G401.6 (cell line): Measurements from ENCODE around the gene TRIM63.
"Not testable (repeated sequence)": the region's sequence is repeated elsewhere in the genome, so short reads cannot be mapped to it uniquely, and the experiment has no call there.

Source experiments
- FAIRE-seq: peaks from 2 replicates; lab custom pipeline; 2012; peaks lifted over from hg19 to GRCh38; lab: Jason Lieb, UNC

The TRIM63 gene

DNA sequence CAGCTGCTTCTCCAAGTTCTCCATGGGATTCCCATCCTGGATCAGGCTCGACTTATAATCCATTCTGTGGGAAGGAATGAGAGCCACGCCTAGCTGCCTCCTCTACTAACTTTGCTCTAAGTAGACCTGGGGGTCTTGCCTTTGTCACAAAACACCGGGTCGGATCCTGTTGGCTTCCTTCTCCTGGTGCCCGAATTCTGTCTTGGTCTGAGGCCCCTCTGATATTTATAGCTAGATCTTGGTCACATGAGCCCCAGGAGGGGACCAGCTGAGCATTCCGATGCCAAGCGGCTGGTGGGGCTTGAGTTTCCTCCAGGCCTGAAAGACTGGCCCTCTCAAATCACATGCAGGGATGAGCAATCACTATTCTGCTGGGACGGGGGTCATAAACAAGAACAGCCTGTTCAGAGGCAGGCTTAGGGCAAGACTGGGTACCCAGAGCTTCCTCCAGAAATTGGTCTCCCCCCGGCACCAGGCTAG, at the start of gene TRIM63:
TSS of gene TRIM63 (minus strand) at position 199 of the 480 bp plus-strand sequence. CDS start at position 63, 136 bp downstream.
- FAIRE-seq = no peak

DNA sequence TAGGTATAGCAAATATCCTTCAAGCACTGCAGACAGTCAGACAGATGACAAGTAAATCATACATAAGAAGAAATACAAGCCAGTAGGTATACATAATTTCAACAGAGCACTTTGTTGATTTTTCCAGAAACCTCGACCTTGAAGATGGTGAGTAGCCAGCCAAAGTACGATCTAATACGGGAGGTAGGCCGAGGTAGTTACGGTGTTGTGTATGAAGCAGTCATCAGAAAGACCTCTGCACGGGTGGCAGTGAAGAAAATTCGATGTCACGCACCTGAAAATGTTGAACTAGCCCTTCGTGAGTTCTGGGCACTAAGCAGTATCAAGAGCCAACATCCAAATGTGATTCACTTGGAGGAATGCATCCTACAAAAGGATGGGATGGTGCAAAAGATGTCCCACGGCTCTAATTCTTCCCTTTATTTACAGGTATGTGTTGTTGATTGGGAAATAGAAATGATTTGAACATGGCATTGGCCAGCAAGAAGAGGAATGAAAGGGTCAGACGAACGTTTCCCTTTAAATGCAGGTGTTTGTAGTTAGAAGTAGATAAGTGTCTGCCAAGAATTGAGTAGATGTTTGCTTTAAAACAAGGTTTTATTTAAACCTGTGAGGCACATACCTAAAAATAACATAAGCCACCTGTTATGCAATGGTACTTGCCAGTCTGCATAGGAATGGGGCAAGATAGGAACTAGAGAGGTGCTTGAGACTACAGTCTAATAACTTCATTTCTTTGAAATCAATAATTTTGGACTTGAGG, 46.9 kb upstream of the TRIM63 start:
- FAIRE-seq = no peak

DNA sequence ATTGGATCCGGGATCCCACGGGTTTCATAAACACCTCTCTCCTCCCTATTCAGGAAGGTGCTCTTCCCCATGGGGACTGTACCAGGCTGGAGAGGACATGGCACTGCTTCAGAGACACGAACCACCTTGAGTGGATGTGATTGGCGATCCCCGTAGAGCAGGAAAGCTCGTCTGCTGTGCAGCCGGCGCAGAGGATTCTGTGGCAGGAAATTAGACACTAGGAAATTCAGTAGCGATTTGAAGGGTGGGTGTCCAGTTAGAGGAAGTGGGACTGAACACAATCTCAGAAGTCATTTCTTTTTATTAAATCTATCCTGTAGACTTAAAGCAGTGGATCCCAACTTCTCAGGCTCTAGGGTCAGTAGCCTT, 45.0 kb upstream of the TRIM63 start:
- no peak for FAIRE-seq

DNA sequence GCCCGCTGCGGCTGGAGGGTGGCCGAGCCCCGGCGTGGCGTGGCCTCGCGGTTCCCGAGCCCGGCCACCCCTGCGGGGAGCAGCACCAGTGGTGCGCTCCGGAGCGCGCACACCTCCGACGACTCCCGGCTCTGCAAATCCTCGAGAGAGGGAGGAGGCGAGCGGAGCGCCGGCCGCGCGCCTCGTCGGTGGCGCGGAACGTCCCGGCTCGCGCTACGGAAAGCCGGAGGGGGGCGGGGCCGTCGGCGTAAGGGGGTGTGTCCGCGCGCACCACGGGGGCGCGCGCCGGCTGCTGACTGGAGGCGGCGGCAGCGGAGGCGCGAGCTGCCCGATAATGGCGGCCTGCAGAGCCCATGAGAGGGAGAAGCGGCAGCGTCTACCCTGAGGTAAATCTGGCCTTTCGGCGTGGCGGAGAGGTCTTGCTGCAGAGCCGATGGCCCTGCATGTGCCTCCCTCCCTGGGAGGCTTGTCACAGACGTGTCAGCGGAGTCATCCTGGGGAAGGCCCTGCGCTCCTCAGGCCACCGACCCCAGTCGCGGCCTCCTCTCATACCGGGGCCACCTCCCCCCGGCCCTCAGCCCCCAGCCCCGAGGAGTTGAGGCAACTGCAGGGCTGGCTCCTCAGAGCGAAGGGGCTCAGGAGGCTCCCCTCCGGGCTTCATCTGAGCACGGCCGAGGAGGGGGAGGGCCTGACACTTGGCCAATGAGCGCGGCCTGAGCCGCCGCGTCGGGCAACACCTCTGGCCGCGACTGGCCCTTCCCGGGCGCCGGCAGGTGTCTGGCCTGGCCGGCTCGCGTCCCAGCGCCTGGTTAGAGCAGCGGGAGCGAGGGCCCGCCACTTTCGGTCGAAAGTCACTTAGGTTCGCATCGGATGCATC, 44.3 kb upstream of the TRIM63 start, which contains the start of gene PDIK1L:
TSS of gene PDIK1L (plus strand) at position 295 of the 877 bp plus-strand sequence. CDS start 2,485 bp downstream, outside the sequence.
- FAIRE-seq = no peak

DNA sequence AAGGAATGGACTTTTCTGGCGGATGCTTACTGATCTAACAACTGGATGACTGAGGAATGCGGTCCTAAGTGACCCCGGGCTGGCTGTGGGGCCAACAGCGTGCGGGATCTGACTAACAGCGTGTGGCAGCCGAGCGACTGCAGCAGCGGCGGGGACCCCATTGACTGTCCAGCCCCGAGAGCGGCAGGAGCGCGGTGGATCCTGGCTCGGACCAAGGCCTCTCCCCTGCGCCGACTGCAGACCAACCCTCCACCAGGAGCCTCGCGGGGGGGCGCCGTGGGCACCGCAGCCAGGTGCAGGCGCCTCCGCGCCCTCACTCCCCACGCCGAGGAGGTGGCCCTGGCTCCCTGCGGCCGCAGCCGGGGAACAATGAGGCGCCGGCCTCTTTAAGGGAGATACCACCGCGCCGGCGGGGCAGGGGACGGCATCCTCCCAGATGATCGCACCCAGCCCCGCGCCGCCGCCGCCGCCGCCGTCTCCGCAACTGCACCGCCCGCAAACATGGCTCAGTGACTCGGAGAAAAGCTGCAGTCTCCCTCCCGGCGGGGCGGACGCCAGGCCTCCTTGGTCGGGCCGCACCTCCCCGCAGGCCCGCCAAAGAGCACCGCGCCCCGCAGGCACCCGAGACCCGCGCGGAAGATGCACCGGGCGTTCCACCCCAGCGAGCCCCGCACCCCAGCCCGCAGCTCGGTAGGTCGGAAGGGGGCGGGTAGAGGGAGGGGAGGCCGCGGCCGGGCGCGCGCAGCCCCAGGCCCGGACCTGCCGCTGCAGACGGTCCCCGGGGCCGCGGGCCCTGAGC, 43.5 kb upstream of the TRIM63 start:
- no peak for FAIRE-seq

DNA sequence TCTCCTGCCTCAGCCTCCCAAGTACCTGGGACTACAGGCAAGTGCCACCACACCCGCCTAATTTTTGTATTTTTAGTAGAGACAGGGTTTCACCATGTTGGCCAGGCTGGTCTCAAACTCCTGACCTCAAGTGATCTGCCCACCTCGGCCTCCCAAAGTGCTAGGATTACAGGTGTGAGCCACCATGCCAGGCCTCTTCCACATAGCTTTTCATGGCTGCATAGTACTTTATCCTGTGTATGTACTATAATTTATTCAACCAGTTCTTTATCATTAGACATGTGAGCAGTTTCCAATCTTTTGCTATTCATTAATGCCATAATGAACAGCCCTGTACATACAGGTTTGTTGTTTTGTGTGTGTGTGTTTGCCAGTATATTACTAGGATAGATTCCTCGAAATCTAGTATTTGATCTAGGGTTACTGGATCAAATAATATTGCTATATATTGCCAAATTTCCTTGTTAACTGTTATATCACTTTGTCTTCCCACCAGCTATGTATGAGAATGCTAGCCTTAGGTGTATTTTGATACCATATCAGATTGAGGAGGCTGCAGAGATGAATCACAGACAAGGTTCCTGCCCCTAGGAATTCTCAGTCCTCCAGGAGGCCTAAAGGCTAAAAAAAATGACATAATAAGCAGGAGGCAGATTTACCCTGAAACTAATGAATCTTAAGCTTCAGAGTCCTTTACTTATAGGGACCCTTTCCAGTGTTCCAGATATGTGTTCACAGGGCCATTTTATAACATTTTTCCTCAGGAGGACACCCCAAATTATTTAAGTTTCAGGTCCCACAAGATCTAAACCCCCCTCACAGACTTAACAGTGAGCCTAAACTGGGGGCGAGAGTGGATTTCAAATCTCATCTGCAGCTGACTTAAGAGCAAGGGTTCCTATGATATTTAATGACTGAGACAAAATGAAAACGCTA, 42.1 kb upstream of the TRIM63 start:
- FAIRE-seq = no peak

DNA sequence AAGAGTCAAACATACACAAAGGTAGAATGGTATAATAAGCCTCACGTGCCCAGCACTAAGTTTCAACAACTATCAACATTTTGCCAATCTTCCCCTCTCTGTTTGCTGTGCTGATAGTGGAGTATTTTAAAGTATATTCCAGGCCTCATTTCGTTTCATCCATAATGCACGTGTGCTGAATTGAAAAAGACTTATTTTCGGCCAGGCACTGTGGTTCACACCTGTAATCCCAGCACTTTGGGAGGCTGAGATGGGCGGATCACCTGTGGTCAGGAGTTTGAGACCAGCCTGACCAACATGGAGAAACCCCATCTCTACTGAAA, 37.8 kb upstream of the TRIM63 start:
- FAIRE-seq = not testable (repeated sequence)

DNA sequence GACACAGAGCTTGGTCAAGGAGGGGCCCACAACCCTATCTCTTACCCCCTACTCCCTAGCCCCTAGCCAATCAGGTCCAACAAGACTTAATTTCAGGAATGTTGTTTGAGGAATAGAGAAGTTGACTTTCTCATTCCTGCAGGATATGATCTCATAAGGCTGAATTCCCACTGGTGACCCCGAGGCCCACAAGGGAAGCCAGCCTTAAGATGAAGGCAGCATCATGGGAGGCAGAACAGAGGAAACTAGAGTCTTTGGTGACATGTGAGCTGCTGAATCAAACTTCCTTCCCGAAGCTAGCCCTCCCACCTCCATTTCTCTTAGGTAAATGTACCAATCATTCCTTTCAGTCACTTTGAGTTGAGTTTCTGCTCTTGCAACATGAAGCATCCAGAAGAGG, 35.1 kb upstream of the TRIM63 start:
- FAIRE-seq = no peak

DNA sequence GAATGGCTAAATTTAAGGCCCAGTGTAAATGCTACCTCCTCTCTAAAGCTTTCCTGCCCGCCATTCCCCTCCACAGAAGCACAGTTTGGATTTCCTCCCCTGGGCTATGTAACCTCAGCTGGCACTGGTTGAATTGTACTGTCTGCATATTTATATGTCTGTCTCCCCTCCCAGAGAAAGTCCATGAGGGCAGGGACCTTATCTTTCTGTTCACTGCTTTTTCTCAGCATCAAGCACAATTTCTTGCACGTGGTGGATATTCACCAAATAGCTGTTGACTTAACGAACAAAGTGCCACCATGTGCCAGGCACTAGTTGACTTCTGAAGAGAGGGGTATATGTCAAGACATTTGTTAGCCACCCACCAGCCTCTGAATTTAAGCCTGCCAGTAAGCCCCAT, 34.7 kb upstream of the TRIM63 start:
- FAIRE-seq = no peak

DNA sequence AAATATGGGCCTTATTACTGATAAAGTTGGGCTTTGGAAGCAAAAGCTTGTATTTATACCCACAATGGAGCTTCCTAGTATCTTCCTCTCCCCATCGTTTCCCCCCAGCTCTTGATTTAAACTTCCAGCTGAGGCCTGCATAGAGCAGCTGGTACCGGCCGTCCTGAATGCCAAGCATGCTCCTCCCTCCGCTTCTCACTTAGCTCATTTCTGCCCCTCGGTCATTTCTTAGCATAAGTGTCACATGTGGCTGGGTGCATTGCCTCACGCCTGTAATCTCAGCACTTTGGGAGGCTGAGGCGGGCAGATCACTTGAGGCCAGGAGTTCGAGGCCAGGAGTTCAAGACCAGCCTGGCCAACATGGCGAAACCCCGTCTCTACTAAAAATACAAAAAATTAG, 32.8 kb upstream of the TRIM63 start:
- FAIRE-seq = not testable (repeated sequence)

DNA sequence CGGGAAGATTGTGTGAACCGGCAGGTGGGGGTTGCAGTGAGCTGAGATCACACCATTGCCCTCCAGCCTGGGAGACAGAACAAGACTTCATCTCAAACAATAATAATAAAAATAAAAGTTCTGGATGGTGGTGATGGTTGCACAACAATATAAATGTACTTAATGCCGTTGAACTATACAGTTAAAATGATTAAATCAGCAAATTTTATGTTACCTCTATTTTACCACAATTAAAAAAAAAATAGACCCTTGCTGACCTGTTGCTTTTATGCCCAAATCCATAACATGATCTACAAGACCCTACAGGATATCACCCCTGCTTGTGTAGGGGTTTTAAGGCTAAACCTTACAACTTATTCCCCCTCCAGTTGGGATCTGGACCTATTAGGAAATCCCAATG, 32.4 kb upstream of the TRIM63 start:
- no peak for FAIRE-seq

DNA sequence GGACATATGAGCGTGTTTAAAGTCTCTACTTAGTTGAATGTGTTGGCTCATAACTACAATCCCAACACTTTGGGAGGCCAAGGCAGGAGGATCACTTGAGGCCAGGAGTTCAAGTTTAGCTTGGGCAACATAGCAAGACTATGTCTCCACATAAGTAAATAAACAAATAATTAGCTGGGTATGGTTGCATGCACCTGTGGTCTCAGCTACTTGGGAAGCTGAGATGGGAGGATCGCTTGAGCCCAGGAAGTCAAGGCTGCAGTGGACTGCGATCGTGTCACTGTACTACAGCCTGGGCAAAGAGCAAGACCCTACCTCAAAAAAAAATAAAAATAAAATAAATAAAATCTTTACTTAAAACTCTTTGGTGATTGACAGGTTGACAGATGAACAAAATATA, 31.2 kb upstream of the TRIM63 start:
- no peak for FAIRE-seq

DNA sequence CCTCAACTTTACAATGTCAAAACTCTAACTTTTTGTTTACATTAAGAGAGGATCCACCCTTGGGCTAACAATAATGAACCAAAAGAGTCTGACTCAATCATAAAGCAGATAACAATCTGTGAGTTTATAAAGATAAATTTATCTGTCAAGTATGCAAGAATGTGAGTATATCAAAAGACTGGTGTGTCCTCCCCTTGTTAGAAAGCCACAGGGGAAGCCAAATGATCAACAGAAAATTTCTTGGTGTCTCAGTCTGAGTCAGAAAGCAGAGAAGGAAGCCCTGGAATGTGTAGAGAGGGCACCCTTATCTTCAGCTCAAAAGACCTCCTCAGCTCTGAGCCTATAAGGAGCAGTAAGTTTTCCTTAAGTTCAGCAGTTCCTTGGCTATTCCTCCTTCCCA, 30.3 kb upstream of the TRIM63 start:
- FAIRE-seq = no peak

DNA sequence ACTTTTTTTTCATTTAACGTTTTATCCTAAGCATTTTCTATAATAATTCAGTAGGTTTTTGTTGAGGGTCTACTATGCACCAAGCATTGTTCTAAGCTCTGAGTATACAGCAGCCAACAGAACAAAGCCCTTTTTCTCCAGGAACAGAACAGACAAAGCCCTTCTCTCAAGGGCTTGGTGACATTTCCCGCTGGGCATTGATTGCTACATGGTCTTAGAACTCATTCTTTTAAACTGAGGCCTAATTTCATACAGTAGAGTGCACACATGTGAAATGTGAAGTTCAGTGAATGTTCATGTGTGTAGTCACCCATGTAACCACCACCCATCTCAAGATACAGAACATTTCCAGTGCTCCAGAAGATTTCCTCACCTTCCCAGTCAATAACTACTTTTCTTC, 29.0 kb upstream of the TRIM63 start:
- no peak for FAIRE-seq

DNA sequence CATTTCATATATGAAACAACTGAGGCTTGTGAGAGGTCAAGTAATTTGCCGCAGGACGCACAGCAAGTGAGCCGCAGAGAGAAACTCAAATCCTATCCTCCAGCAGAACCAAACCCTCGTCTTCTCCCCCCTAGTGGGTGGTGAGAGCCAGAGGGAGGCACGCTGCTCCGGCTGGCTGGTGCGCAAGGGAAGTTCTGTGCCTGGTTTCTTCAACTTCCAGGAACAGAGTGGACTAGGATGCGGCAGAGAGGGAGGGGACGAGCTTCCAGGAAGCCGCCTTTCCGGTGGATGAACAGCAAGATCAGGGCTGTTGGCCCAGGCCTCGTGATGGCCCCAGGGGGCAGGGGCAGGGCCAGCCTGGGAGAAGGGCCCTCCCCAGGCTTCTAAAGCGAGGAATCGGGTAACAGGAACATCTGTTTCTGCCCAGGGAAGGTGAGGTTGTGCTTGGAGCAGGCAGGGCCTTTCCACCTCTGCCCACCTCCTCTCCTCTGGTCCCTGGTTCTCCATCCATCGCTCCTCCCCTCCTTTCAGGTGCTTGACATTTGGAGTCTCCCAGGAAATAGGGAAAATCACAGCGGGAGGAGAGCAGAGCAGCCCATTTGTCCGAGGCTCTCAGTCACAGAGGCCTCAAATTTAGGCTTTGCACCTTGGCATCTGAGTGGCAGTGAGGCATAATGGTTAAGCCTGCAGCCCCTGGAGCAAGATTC, 27.4 kb upstream of the TRIM63 start:
- no peak for FAIRE-seq

DNA sequence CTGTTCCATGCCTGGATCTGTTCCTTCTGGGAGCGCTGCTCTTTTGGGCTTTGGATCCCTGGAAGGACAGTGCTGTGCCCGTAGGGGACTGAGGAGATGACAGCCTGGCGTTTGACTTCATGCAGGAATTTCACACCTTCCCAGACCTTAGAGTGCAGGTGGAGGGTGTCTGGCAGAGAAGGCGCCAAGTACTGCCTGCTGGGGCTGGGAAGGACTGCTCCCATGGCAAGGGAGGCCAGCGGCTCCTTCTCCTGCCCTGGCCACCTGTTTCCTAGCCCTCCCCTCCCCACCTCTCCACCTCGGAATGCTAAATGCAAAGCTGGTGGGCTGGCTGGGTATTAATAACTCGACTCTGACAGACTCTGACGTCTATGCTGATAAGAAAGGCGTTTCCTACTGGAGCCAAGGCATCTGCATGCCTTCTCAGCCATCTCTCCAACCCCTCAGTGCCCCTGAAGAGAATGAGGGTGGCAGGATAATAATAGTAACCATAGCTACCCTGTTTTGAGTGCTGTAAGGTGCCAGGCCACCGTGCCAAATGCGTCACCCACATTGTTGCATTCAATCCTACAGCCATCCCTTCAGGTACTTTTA, 26.7 kb upstream of the TRIM63 start:
- no peak for FAIRE-seq

DNA sequence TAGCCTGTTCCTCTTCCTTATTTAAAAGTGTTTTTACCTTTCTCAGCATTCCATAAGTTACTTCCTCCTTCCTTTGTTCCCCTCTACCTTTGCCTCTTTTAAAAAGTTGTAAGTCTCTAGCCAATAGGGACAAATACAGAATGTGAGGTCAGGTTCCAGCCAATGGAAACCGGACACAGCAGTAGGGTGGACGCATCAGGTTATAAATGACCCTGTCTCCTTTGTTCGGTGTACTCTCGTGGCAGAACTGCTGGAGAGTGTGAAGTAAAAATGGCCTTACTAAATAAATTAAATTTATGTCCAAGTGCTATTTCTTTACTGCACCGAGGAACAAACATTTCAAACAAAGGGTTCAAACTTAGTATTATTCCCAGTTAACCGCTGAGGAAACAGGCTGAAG, 26.1 kb upstream of the TRIM63 start:
- not testable (repeated sequence) for FAIRE-seq

DNA sequence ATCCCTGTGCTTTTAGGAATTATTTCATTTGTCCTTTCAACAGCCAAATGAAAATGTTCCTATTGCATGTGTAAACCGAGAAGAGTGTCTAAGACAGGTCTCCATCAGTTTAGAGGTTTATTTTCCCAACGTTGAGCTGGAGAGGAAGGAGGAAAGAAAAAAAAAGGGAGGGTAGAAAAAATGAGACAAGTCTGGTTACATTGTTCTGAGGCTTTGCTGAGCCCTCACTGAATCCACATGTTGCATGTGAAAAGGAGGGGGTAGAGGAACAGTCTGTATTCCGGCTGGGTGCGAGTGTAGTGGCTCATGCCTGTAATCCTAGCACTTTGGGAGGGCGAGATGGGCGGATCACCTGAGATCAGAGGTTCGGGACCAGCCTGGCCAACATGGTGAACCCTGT, 25.0 kb upstream of the TRIM63 start:
- FAIRE-seq = no peak

DNA sequence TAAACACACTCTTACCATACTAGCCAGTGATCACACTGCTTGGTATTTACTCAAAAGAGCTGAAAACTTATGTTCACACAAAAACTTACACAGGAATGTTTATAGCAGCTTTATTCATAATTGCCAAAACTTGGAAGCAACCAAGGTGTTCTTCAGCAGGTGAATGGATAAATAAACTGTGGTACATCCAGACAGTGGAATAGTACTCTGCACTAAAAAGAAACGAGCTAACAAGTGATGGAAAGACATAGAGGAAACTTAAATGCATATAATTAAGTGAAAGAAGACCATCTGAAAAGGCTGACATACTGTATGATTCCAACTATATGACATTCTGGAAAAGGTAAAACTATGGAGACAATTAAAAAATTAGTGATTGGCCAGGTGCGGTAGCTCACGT, 23.5 kb upstream of the TRIM63 start:
- FAIRE-seq = no peak

DNA sequence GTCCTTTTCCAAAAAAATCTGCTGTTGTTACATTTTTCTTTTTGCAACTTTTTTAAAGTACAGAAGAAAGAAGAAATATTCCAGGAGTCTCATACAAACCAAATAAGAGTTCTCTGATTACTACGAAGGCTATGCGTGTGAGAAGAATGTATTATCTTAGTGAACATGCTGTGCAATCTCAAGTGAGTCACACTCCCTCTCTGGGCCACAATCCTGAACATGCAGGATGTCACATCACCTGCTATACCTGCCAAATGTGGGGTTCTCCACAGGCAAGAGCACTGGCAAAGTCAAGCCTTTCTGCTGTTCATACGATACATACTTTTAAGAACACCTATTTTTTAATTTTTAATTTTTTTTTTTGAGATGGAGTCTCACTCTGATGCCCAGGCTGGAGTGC, 21.7 kb upstream of the TRIM63 start:
- FAIRE-seq = no peak
